ENCODE results near the gene TGFBR3L. TPM values are rescaled to one million over a fixed set of nuclear protein-coding genes. Genes with fewer than 3 reads are reported as not detected.
A peak's percentile ranks its signal among the peaks of the same experiment; 100 is the strongest.

TGFBR3L gene
- total RNA-seq, 1 experiment from 2014 or later = 9.8 TPM

- CTCF ChIA-PET = interaction anchor here (0.7 to 1.8 kb wide), 2 partner anchors 8 to 64 kb away, joined by 4 read pairs; no protein-coding TSS in a partner anchor
- Mint-ChIP-seq H3K27ac (ENCODE audit: unreplicated experiment) (peak within 1 kb of the TSS; percentile 86), H3K9me3 (ENCODE audit: unreplicated experiment) (no peaks in the 10 kb centered on the region), H3K4me1 (ENCODE audit: low read depth, unreplicated experiment) (peaks cover 10% of the 10 kb centered on the region), H3K27me3 (ENCODE audit: insufficient read depth, unreplicated experiment) (no peaks in the 10 kb centered on the region), H3K36me3 (ENCODE audit: insufficient read depth, unreplicated experiment) (peaks cover 62% of the 10 kb centered on the region), H3K4me3 (ENCODE audit: unreplicated experiment) (peak within 1 kb of the TSS; percentile 82)
- POLR2A ChIA-PET = no interaction called here
- Histone ChIP-seq H3K27me3 (replicated peaks; ENCODE audit: control insufficient read depth, insufficient read depth, low read length) (no peaks in the 10 kb centered on the region), H3K4me3 (ENCODE audit: low read depth, low read length) (peak within 1 kb of the TSS; percentile 44), H3K9me3 (no peaks in the 10 kb centered on the region), H3K36me3 (ENCODE audit: control insufficient read depth, insufficient read depth, low read length) (no peaks in the 10 kb centered on the region), H3K4me1 (peaks cover 19% of the 10 kb centered on the region)
- DNase-seq = peak; percentile 69 to 86
- no TSS peak for BruUV-seq (replicated peaks)
- intact Hi-C loops (cut with micrococcal nuclease; ENCODE audit: unreplicated experiment) = no loop called here
- TF ChIP-seq, protein P1, sequence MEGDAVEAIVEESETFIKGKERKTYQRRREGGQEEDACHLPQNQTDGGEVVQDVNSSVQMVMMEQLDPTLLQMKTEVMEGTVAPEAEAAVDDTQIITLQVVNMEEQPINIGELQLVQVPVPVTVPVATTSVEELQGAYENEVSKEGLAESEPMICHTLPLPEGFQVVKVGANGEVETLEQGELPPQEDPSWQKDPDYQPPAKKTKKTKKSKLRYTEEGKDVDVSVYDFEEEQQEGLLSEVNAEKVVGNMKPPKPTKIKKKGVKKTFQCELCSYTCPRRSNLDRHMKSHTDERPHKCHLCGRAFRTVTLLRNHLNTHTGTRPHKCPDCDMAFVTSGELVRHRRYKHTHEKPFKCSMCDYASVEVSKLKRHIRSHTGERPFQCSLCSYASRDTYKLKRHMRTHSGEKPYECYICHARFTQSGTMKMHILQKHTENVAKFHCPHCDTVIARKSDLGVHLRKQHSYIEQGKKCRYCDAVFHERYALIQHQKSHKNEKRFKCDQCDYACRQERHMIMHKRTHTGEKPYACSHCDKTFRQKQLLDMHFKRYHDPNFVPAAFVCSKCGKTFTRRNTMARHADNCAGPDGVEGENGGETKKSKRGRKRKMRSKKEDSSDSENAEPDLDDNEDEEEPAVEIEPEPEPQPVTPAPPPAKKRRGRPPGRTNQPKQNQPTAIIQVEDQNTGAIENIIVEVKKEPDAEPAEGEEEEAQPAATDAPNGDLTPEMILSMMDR (IDR thresholded peaks at IDR 0.05; ENCODE audit: insufficient read depth in 1 of 2, low read depth in 1 of 2, low read length in 1 of 2, severe bottlenecking in 1 of 2, unreplicated experiment in 1 of 2) = no peak
Observed at GRCh38 chr19:7926021-7926726, 11.5 kb downstream of the TGFBR3L start, which contains the start of gene CTXN1. CTXN1 (minus strand) TSS chr19:7926135; CDS start chr19:7925538, 597 bp downstream.

- Mint-ChIP-seq H3K4me1 (ENCODE audit: low read depth, unreplicated experiment) (peaks cover 10% of the 10 kb centered on the region), H3K27me3 (ENCODE audit: insufficient read depth, unreplicated experiment) (no peaks in the 10 kb centered on the region), H3K9me3 (ENCODE audit: unreplicated experiment) (no peaks in the 10 kb centered on the region), H3K27ac (ENCODE audit: unreplicated experiment) (peak overlapping the region; percentile 86), H3K36me3 (ENCODE audit: insufficient read depth, unreplicated experiment) (peaks cover 69% of the 10 kb centered on the region), H3K4me3 (ENCODE audit: unreplicated experiment) (peak overlapping the region; percentile 78)
- peaks cover 16% of the 10 kb centered on the region for H3K4me1 ChIP-seq
- no peaks in the 10 kb centered on the region for H3K9me3 ChIP-seq
- ChIA-PET CTCF (interaction anchor here (0.7 to 1.8 kb wide), 2 partner anchors 9 to 65 kb away, joined by 4 read pairs; no protein-coding TSS in a partner anchor), POLR2A (no interaction called here)
- H3K36me3 ChIP-seq (ENCODE audit: control insufficient read depth, insufficient read depth, low read length) = no peaks in the 10 kb centered on the region; the same call in 1 of the 2 replicates
- TF ChIP-seq, protein P1 (IDR thresholded peaks at IDR 0.05; ENCODE audit: insufficient read depth in 1 of 2, low read depth in 1 of 2, low read length in 1 of 2, severe bottlenecking in 1 of 2, unreplicated experiment in 1 of 2) = no peak
- no peaks in the 10 kb centered on the region for H3K27me3 ChIP-seq (replicated peaks; ENCODE audit: control insufficient read depth, insufficient read depth, low read length)
- no peak for DNase-seq
- no TSS peak for BruUV-seq (replicated peaks)
- intact Hi-C loops (cut with micrococcal nuclease; ENCODE audit: unreplicated experiment) = no loop called here
- H3K4me3 ChIP-seq (ENCODE audit: low read depth, low read length) = no peak overlapping the region
Observed at GRCh38 chr19:7926727-7927604, 12.3 kb downstream of the TGFBR3L start.

DNA sequence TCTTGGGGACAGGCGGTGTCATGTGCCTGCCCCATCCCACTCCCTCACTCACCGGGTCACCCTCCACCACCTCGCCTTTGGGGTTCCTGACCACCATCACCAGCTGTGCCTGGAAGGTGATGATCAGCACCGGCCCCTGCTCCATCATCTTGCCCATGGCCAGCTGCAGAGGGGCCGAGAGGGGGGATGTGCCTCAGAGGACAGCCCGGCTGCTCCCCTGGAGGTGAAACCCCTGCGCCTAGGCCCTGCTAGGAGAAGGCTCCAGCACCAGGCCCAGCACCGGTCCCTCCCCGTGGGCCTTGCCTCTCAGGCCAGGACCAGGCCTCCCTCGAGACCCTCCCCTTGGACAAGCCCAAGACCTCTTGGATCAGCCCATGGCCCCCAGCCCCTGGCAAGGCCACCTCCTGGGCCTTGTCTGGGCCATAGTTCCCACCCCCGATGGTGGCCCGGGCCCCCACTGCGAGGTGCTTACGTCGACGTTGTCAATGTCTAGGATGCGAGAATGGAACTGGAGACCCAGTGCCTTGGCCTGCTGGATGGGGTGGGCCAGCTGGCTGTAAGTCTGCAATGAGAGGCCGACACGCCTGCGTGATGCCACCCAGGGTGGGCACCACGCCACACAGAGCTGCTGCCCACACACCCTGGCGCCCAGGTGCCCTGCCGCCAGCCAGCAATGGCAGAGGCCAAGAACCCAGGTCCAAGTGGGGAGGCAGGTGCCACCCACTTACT lies 13.1 kb downstream of the TGFBR3L start:
- Histone ChIP-seq H3K9me3 (no peaks in the 10 kb centered on the region), H3K4me1 (peaks cover 16% of the 10 kb centered on the region), H3K27me3 (replicated peaks; ENCODE audit: control insufficient read depth, insufficient read depth, low read length) (no peaks in the 10 kb centered on the region), H3K4me3 (ENCODE audit: low read depth, low read length) (no peak overlapping the region), H3K36me3 (ENCODE audit: control insufficient read depth, insufficient read depth, low read length) (no peaks in the 10 kb centered on the region; the same call in 1 of the 2 replicates)
- ChIA-PET CTCF (interaction anchor here (1.8 kb wide), 1 partner anchor 10 kb away, joined by 4 read pairs; no protein-coding TSS in a partner anchor), POLR2A (no interaction called here)
- H3K9me3 Mint-ChIP-seq (ENCODE audit: unreplicated experiment) = no peaks in the 10 kb centered on the region
- BruUV-seq (replicated peaks) = no TSS peak
- TF ChIP-seq, protein P1 (IDR thresholded peaks at IDR 0.05; ENCODE audit: insufficient read depth in 1 of 2, low read depth in 1 of 2, low read length in 1 of 2, severe bottlenecking in 1 of 2, unreplicated experiment in 1 of 2) = no peak
- DNase-seq = no peak
- intact Hi-C loops (cut with micrococcal nuclease; ENCODE audit: unreplicated experiment) = no loop called here
- peak overlapping the region; percentile 44 for H3K4me3 Mint-ChIP-seq (ENCODE audit: unreplicated experiment)
- H3K36me3 Mint-ChIP-seq (ENCODE audit: insufficient read depth, unreplicated experiment) = peaks cover 69% of the 10 kb centered on the region
- peak overlapping the region; percentile 73 for H3K27ac Mint-ChIP-seq (ENCODE audit: unreplicated experiment)
- H3K27me3 Mint-ChIP-seq (ENCODE audit: insufficient read depth, unreplicated experiment) = no peaks in the 10 kb centered on the region
- H3K4me1 Mint-ChIP-seq (ENCODE audit: low read depth, unreplicated experiment) = peaks cover 10% of the 10 kb centered on the region
